NB4 (cell line): ENCODE results near the gene TNFRSF1A.

ENCODE experiments used
- CTCF ChIP-seq: IDR thresholded peaks from one replicate; pipeline ENCODE4 v1.5.1; 2012; ENCODE audit warnings: low read depth, low read length
- MAX ChIP-seq: IDR thresholded peaks from 2 replicates; pipeline ENCODE4 v1.6.1; 2011; ENCODE audit warnings: low read depth, low read length
- MYC ChIP-seq: IDR thresholded peaks from 2 replicates; pipeline ENCODE4 v1.6.1; 2011; ENCODE audit warnings: low read depth, low read length
- POLR2A ChIP-seq: IDR thresholded peaks from 2 replicates; pipeline ENCODE4 v1.6.1; 2011; ENCODE audit warnings: mild to moderate bottlenecking; ENCODE audit not compliant: insufficient read length; ENCODE audit errors: extremely low read depth

DNA sequence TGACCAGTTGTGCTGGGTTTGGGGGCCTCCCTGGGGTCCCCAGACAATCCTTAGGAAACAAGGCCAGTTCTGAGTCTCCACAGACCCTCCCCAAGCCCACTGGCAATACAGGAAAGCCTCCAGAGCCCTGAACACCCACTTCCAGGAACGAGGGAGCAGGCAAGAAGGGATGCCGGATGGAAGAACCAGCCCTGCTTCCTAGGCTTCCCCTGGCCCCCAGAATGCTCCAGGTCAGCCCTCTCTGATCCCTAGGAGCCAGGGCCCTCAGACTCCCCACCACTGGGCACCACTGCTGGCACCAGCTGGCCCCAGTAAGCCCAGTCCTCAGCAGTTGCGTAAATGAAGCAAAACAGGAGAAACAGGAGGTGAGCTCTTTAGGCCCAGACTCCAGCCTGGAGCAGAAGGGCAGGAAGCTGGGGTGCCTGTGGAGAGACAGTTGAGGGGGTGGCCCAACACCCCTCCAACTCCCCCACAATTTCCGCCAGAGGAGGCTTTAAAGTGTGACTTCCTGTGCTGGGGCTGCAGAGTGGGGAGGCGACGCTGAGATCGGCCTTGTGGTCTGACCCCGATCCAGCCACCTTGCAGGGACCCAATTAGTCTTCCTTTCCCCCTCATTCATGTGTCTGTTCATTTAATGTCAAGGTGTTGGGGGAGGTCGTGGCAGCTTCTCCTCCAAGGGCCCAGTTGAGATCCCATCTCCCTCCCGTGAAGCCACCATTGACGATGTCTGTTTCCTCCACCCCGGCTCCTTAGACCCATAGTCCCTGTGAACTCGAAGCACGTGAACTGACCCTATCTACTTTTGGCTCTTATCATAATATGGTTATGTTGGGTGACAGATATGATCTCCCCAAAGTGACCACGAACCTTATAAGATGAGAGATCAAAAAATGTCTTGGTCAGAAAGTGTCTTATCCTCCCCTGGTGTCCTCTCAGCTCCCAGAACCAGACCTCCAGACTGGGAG lies 4.7 kb downstream of the TNFRSF1A start:
- TF ChIP-seq CTCF (no peak), POLR2A (peak; percentile 55), MAX (peak; percentile 51), MYC (peak; percentile 66)
